Stimulated activated CD8-positive, alpha-beta memory T cell treated with anti-CD3 and anti-CD28 coated beads, Interleukin-12 subunit alpha, Interleukin-12 subunit beta, amount 100 ng/mL, for 1 hour (primary cell): ENCODE data around the gene RAD51B.
"Not testable (repeated sequence)": the region's sequence is repeated elsewhere in the genome, so short reads cannot be mapped to it uniquely, and the experiment has no call there.

ENCODE experiments used
- DNase-seq: peaks from one replicate; pipeline ENCODE4 v3.0.0-alpha.2; 2020; ENCODE audit warnings: low read depth

The RAD51B gene

GRCh38 chr14:67950386-67950785, 130.8 kb downstream of the RAD51B start:
- no peak for DNase-seq

GRCh38 chr14:67951529-67952135, 132.1 kb downstream of the RAD51B start:
- no peak for DNase-seq

- DNase-seq = no peak
These were observed 132.8 kb downstream of the RAD51B start for GRCh38 chr14:67952381-67952780.

- no peak for DNase-seq
These were observed 133.2 kb downstream of the RAD51B start for GRCh38 chr14:67952786-67953185.

- DNase-seq = no peak
These were observed 135.7 kb downstream of the RAD51B start for GRCh38 chr14:67955261-67955660.

GRCh38 chr14:67957946-67958345, 138.4 kb downstream of the RAD51B start:
- no peak for DNase-seq

GRCh38 chr14:67961676-67962075, 142.1 kb downstream of the RAD51B start:
- no peak for DNase-seq

- DNase-seq = no peak
These were observed 142.7 kb downstream of the RAD51B start for GRCh38 chr14:67962215-67962644.

GRCh38 chr14:67963545-67963944, 144.0 kb downstream of the RAD51B start:
- no peak for DNase-seq

- no peak for DNase-seq
These were observed 144.6 kb downstream of the RAD51B start for GRCh38 chr14:67963960-67964812.

- no peak for DNase-seq
These were observed 146.1 kb downstream of the RAD51B start for GRCh38 chr14:67965696-67966095.

GRCh38 chr14:67967206-67967605, 147.6 kb downstream of the RAD51B start:
- DNase-seq = no peak

- not testable (repeated sequence) for DNase-seq
These were observed 148.4 kb downstream of the RAD51B start for GRCh38 chr14:67967970-67968369.

GRCh38 chr14:67970923-67971322, 151.3 kb downstream of the RAD51B start:
- no peak for DNase-seq

- DNase-seq = no peak
These were observed 152.3 kb downstream of the RAD51B start for GRCh38 chr14:67971627-67972625.

- DNase-seq = no peak
These were observed 153.9 kb downstream of the RAD51B start for GRCh38 chr14:67973436-67973835.

- DNase-seq = no peak
These were observed 155.9 kb downstream of the RAD51B start for GRCh38 chr14:67975470-67975869.

GRCh38 chr14:67977434-67978034, 158.0 kb downstream of the RAD51B start:
- no peak for DNase-seq

GRCh38 chr14:67978749-67979148, 159.2 kb downstream of the RAD51B start:
- no peak for DNase-seq

- DNase-seq = no peak
These were observed 163.4 kb downstream of the RAD51B start for GRCh38 chr14:67982711-67983608.

- no peak for DNase-seq
These were observed 164.7 kb downstream of the RAD51B start for GRCh38 chr14:67984274-67984673.
